ENCODE results near the gene CD99L2.

CD99L2 gene

DNA sequence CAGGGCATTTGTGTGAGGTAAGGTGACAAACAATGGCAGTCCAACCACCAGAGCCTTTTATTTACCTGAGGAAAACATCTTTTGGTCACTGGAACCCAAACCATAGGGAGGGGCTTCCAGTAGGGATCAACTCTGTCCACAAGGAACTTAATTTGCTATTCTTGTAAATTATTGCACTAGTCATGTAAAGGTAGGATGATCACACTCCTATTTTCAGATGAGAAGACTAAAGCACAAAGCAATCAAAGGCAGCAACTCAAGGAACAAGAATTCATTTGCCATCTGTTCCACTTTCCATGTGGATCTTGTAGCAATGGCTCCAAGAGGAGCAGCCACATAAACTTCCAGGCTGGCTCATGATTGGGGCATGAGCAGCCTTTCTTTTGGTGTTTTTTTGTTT lies 35.3 kb downstream of the CD99L2 start:
- H3K27me3 ChIP-seq (replicated peaks; ENCODE audit: control insufficient read depth, insufficient read depth, low read length, poor library complexity, severe bottlenecking), result no peaks in the 10 kb centered on the region
- no peaks in the 10 kb centered on the region for H3K4me1 ChIP-seq (ENCODE audit: control insufficient read depth, insufficient read depth, low read length, poor library complexity, severe bottlenecking)
- no peaks in the 10 kb centered on the region for H3K36me3 ChIP-seq (ENCODE audit: control insufficient read depth, insufficient read depth, low read length)
- no peak overlapping the region for H3K4me3 ChIP-seq (ENCODE audit: insufficient read depth, low read depth, low read length, poor library complexity, severe bottlenecking)
- no peaks in the 10 kb centered on the region for H3K9me3 ChIP-seq (ENCODE audit: control insufficient read depth, low read length)
- H3K27ac ChIP-seq (ENCODE audit: insufficient read depth, low read length, poor library complexity, severe bottlenecking), result no peak overlapping the region
- DNase-seq, result no peak

DNA sequence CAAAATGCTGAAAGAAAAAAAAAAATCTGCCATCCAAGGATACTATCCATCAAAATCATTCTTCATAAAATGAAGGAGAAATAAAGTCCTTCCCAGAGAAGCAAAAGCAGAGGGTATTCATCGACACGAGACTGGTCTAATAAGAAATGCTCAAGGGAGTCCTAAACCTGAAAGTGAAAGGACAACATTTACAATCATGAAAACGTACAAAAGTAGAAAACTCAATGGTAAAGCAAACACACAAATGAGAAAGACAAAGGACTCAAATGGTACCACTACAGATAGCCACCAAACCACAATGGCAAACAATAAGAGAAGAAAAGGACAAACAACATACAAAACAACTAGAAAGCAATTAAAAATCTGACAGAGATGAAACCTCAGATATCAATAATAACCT lies 41.0 kb downstream of the CD99L2 start:
- Histone ChIP-seq H3K27me3 (replicated peaks; ENCODE audit: control insufficient read depth, insufficient read depth, low read length, poor library complexity, severe bottlenecking) (no peaks in the 10 kb centered on the region), H3K4me3 (ENCODE audit: insufficient read depth, low read depth, low read length, poor library complexity, severe bottlenecking) (no peak overlapping the region), H3K4me1 (ENCODE audit: control insufficient read depth, insufficient read depth, low read length, poor library complexity, severe bottlenecking) (no peaks in the 10 kb centered on the region), H3K36me3 (ENCODE audit: control insufficient read depth, insufficient read depth, low read length) (no peaks in the 10 kb centered on the region), H3K27ac (ENCODE audit: insufficient read depth, low read length, poor library complexity, severe bottlenecking) (no peak overlapping the region), H3K9me3 (ENCODE audit: control insufficient read depth, low read length) (no peaks in the 10 kb centered on the region)
- DNase-seq, result no peak

DNA sequence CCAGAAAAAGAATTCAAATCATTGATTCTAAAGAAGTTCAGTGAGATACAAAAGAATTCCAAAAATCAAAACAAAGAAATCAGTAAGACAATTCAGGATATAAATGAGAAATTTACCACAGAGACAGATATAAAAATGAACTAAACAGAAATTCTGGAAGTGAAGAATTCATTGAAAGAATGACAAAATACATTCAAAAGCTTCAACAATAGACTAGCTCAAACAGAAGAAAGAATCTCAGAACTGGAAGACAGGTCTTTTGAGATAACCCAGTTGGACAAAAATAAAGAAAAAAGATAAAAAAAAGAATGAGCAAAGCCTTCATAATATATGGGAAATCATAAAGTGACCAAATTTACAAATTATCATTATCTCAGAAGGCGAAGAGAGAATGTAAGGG lies 41.7 kb downstream of the CD99L2 start:
- Histone ChIP-seq H3K4me1 (ENCODE audit: control insufficient read depth, insufficient read depth, low read length, poor library complexity, severe bottlenecking) (no peaks in the 10 kb centered on the region), H3K4me3 (ENCODE audit: insufficient read depth, low read depth, low read length, poor library complexity, severe bottlenecking) (no peak overlapping the region), H3K27me3 (replicated peaks; ENCODE audit: control insufficient read depth, insufficient read depth, low read length, poor library complexity, severe bottlenecking) (no peaks in the 10 kb centered on the region), H3K36me3 (ENCODE audit: control insufficient read depth, insufficient read depth, low read length) (no peaks in the 10 kb centered on the region), H3K9me3 (ENCODE audit: control insufficient read depth, low read length) (no peaks in the 10 kb centered on the region), H3K27ac (ENCODE audit: insufficient read depth, low read length, poor library complexity, severe bottlenecking) (no peak overlapping the region)
- DNase-seq, result no peak

DNA sequence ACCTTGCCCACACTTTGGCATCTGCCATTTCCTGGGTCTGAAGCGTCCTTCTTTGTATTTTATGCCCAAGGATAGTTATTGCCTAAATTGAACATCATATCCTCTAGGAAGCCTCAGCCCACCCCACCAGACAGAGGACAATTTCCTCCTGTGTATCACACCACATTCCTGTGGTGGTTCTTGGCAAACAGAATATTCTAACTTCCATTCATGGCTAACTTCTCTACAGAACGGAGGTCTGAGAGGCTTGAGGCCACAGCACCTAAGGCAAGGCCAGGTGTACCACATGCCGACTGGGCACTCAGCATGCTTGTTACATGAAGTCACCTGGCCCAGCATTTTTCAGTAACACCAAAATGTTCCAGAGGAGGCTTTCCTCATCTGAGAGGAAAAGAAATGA lies 42.4 kb downstream of the CD99L2 start:
- H3K36me3 ChIP-seq (ENCODE audit: control insufficient read depth, insufficient read depth, low read length), result no peaks in the 10 kb centered on the region
- H3K27me3 ChIP-seq (replicated peaks; ENCODE audit: control insufficient read depth, insufficient read depth, low read length, poor library complexity, severe bottlenecking), result no peaks in the 10 kb centered on the region
- no peaks in the 10 kb centered on the region for H3K4me1 ChIP-seq (ENCODE audit: control insufficient read depth, insufficient read depth, low read length, poor library complexity, severe bottlenecking)
- H3K9me3 ChIP-seq (ENCODE audit: control insufficient read depth, low read length), result no peaks in the 10 kb centered on the region
- H3K27ac ChIP-seq (ENCODE audit: insufficient read depth, low read length, poor library complexity, severe bottlenecking), result no peak overlapping the region
- DNase-seq, result no peak
- no peak overlapping the region for H3K4me3 ChIP-seq (ENCODE audit: insufficient read depth, low read depth, low read length, poor library complexity, severe bottlenecking)

DNA sequence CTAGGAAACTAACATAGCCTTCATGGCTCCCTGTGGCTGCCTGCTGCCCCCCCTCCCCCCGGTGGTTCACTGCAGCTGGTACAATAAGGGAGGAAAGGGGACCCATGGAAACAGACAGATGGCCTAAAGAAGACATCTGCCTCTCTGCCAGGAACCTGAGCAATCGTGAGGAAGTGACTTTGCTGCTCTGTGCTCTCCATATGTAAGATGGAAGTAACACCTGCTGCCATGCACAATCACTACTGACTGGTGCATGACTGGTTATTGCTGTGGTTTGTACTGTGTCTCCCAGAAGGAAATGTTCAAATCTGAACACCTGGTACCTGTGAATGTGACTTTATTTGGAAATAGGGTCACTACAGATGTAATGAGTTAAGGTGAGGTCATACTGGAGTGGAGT lies 43.6 kb downstream of the CD99L2 start:
- Histone ChIP-seq H3K9me3 (ENCODE audit: control insufficient read depth, low read length) (no peaks in the 10 kb centered on the region), H3K27ac (ENCODE audit: insufficient read depth, low read length, poor library complexity, severe bottlenecking) (no peak overlapping the region), H3K36me3 (ENCODE audit: control insufficient read depth, insufficient read depth, low read length) (no peaks in the 10 kb centered on the region), H3K4me1 (ENCODE audit: control insufficient read depth, insufficient read depth, low read length, poor library complexity, severe bottlenecking) (no peaks in the 10 kb centered on the region), H3K4me3 (ENCODE audit: insufficient read depth, low read depth, low read length, poor library complexity, severe bottlenecking) (no peak overlapping the region), H3K27me3 (replicated peaks; ENCODE audit: control insufficient read depth, insufficient read depth, low read length, poor library complexity, severe bottlenecking) (no peaks in the 10 kb centered on the region)
- DNase-seq, result no peak

DNA sequence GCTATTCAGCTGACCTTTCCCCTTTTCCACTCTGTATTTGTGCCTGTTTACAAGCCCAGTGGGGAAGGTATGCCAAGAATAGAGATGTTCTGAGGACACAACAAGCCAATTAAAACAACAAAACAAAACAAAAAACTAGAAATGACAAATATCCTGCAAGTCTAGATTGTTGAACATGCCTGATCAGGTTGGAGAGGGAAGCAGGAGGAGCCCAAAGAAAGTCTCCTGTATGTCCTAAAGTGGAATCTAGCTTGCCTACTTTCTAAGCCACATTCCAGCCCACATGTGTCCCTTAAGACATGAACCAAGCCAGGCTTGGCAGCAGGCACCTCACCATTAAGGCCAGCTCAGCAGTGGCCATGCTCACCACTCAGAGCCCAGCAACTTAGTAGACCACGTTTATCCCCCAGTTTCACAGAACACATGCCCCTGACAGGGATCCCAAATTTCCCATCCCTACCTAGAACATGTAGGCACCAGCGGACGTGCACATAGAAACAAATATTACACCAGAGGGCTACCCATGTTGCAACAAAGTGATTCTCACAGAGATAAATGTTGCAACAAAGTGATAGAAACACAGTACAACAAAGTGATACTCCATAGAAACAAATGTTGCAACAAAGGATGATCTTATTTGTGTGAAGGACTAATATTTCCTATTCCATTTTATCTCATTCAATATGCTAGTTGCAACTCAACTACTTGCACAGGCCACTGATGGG lies 48.3 kb downstream of the CD99L2 start:
- Histone ChIP-seq H3K4me1 (ENCODE audit: control insufficient read depth, insufficient read depth, low read length, poor library complexity, severe bottlenecking) (no peaks in the 10 kb centered on the region), H3K9me3 (ENCODE audit: control insufficient read depth, low read length) (no peaks in the 10 kb centered on the region), H3K36me3 (ENCODE audit: control insufficient read depth, insufficient read depth, low read length) (no peaks in the 10 kb centered on the region), H3K27me3 (replicated peaks; ENCODE audit: control insufficient read depth, insufficient read depth, low read length, poor library complexity, severe bottlenecking) (no peaks in the 10 kb centered on the region), H3K4me3 (ENCODE audit: insufficient read depth, low read depth, low read length, poor library complexity, severe bottlenecking) (no peak overlapping the region), H3K27ac (ENCODE audit: insufficient read depth, low read length, poor library complexity, severe bottlenecking) (no peak overlapping the region)
- DNase-seq, result no peak

DNA sequence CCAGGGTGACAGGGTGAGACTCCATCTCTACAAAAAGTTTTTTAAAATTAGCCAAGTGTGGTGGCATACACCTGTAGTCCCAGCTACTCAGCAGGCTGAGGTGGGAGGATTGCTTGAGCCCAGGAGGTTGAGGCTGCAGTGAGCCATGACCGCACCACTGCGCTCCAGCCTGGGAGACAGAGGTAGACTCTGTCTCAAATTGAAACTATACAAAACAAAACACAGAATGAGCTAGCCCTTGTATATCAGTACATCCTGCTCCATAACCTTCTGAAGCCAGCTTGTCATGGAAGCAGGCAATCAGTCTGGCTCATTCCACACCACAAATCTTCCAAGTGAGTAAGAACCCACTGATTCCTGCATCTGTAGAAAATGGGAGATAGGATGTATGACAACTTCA lies 49.0 kb downstream of the CD99L2 start:
- Histone ChIP-seq H3K4me1 (ENCODE audit: control insufficient read depth, insufficient read depth, low read length, poor library complexity, severe bottlenecking) (no peaks in the 10 kb centered on the region), H3K27me3 (replicated peaks; ENCODE audit: control insufficient read depth, insufficient read depth, low read length, poor library complexity, severe bottlenecking) (no peaks in the 10 kb centered on the region), H3K9me3 (ENCODE audit: control insufficient read depth, low read length) (no peaks in the 10 kb centered on the region), H3K36me3 (ENCODE audit: control insufficient read depth, insufficient read depth, low read length) (no peaks in the 10 kb centered on the region), H3K27ac (ENCODE audit: insufficient read depth, low read length, poor library complexity, severe bottlenecking) (no peak overlapping the region), H3K4me3 (ENCODE audit: insufficient read depth, low read depth, low read length, poor library complexity, severe bottlenecking) (no peak overlapping the region)
- no peak for DNase-seq

DNA sequence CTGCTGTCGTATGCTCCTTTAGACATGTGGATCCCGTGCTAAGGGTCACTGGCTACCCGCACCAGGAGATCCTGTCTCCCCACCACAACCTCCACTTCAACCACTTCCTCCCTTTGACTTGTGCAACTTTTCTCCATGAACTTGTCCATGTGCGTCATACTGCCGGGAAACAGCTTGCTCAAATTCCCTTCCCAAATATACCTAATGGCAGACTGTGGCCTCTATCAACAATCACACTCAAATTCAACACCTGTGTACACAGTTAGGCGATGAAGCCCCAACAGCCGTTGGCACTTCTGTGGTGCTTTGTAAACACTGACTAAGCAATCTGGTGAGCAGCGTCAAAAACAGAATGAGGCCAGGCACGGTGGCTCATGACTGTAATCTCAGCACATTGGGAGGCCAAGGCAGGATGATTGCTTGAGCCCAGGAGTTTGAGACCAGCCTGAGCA lies 49.5 kb downstream of the CD99L2 start:
- Histone ChIP-seq H3K27me3 (replicated peaks; ENCODE audit: control insufficient read depth, insufficient read depth, low read length, poor library complexity, severe bottlenecking) (no peaks in the 10 kb centered on the region), H3K9me3 (ENCODE audit: control insufficient read depth, low read length) (no peaks in the 10 kb centered on the region), H3K27ac (ENCODE audit: insufficient read depth, low read length, poor library complexity, severe bottlenecking) (no peak overlapping the region), H3K4me1 (ENCODE audit: control insufficient read depth, insufficient read depth, low read length, poor library complexity, severe bottlenecking) (no peaks in the 10 kb centered on the region), H3K36me3 (ENCODE audit: control insufficient read depth, insufficient read depth, low read length) (no peaks in the 10 kb centered on the region), H3K4me3 (ENCODE audit: insufficient read depth, low read depth, low read length, poor library complexity, severe bottlenecking) (no peak overlapping the region)
- no peak for DNase-seq

DNA sequence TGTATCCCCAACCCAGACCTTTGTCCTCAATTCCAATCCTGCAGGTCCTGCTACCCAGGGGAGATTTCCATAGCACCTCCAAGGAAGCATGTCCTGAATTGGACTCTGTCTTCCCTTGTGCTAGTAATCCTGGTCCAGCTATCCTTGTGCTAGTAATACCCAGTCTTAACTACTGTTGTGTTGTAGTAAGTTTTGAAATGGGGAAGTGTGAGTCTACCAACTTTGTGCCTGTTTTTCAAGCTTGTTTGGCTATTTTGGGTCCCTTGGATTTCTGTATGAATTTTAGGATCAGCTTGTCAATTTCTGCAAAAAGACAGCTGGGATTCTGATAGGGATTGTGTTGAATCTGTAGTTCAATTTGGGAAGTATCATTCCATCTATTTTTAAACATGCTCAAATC lies 51.4 kb downstream of the CD99L2 start:
- H3K4me1 ChIP-seq (ENCODE audit: control insufficient read depth, insufficient read depth, low read length, poor library complexity, severe bottlenecking), result no peaks in the 10 kb centered on the region
- no peak for DNase-seq

DNA sequence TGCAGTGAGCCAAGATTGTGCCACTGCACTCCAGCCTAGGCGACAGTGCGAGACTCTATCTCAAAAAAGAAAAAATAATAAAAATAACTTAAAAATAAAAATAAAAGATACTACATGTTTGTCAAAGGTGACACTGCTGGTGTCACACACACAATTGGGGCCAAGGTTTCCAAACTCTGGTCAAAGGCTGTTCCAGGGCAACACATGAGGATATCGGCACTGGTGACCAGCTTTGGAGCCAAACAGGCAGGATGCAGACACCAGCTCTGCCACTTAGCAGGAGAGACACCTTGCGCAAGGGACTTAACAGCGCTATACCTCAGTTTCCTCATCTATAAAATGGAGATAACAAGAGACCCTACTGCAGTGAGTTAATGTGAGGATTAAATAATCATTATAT lies 52.3 kb downstream of the CD99L2 start:
- no peaks in the 10 kb centered on the region for H3K36me3 ChIP-seq (ENCODE audit: control insufficient read depth, insufficient read depth, low read length)
- no peak for DNase-seq
- H3K4me3 ChIP-seq (ENCODE audit: insufficient read depth, low read depth, low read length, poor library complexity, severe bottlenecking), result no peak overlapping the region
- H3K27ac ChIP-seq (ENCODE audit: insufficient read depth, low read length, poor library complexity, severe bottlenecking), result no peak overlapping the region
- no peaks in the 10 kb centered on the region for H3K27me3 ChIP-seq (replicated peaks; ENCODE audit: control insufficient read depth, insufficient read depth, low read length, poor library complexity, severe bottlenecking)
- no peaks in the 10 kb centered on the region for H3K4me1 ChIP-seq (ENCODE audit: control insufficient read depth, insufficient read depth, low read length, poor library complexity, severe bottlenecking)
- H3K9me3 ChIP-seq (ENCODE audit: control insufficient read depth, low read length), result no peaks in the 10 kb centered on the region

More for the DNA sequence above, 51.4 kb downstream of the CD99L2 start:
- Histone ChIP-seq H3K36me3 (ENCODE audit: control insufficient read depth, insufficient read depth, low read length) (no peaks in the 10 kb centered on the region), H3K9me3 (ENCODE audit: control insufficient read depth, low read length) (no peaks in the 10 kb centered on the region), H3K27ac (ENCODE audit: insufficient read depth, low read length, poor library complexity, severe bottlenecking) (no peak overlapping the region), H3K4me3 (ENCODE audit: insufficient read depth, low read depth, low read length, poor library complexity, severe bottlenecking) (no peak overlapping the region), H3K27me3 (replicated peaks; ENCODE audit: control insufficient read depth, insufficient read depth, low read length, poor library complexity, severe bottlenecking) (no peaks in the 10 kb centered on the region)
